IMR-90 (cell line): ENCODE results near the gene SLC6A11. TPM values are rescaled to one million over a fixed set of nuclear protein-coding genes. Genes with fewer than 3 reads are reported as not detected.

Experiments
- ATAC-seq: fragments of 200-7000 bp; cut with Tn5 transposase; 2 replicates; pipeline ENCODE4 v1.9.1; 2020; ENCODE audit warnings: low read depth, mild to moderate bottlenecking, moderate library complexity
- BruUV-seq: library from RNA; stranded (reverse); fragments of 400-500 nt; replicated peaks from 2 replicates; lab custom pipeline; 2021; lab: Mats Ljungman, UMichigan
- CTCF ChIA-PET: fragments of 300-600 bp; formaldehyde crosslinking; extraction: SDS; loops from one replicate; lab custom pipeline; 2021; ENCODE audit warnings: antibody characterized with exemption; lab: Yijun Ruan, JAX
- POLR2A ChIA-PET: fragments of 300-600 bp; sonication (Branson Sonifier 250); formaldehyde crosslinking; loops from one replicate; lab custom pipeline; 2022; ENCODE audit warnings: antibody characterized with exemption; ENCODE audit not compliant: unreplicated experiment; lab: Charles Lee
- DNase-seq: peaks from one replicate; pipeline ENCODE4 v3.0.0; 2013
- H2AFZ ChIP-seq: replicated peaks from 2 replicates; pipeline ENCODE3; 2013; ENCODE audit warnings: low read length, mild to moderate bottlenecking; ENCODE audit not compliant: poor library complexity
- H2AK5ac ChIP-seq: 2 replicates; pipeline ENCODE4 v1.6.1; 2013; ENCODE audit warnings: low read depth, low read length, inconsistent platforms
- H2AK9ac ChIP-seq: replicated peaks from 2 replicates; pipeline ENCODE3; 2013; ENCODE audit warnings: mild to moderate bottlenecking, low read depth, low read length, moderate library complexity; ENCODE audit not compliant: poor library complexity
- H2BK120ac ChIP-seq: 2 replicates; pipeline ENCODE4 v1.6.1; 2013; ENCODE audit warnings: low read depth, low read length, inconsistent platforms
- H2BK15ac ChIP-seq: 3 replicates; pipeline ENCODE4 v1.6.1; 2013; ENCODE audit warnings: low read depth, low read length, inconsistent platforms
- H2BK20ac ChIP-seq: 2 replicates; pipeline ENCODE4 v1.6.1; 2013; ENCODE audit warnings: low read depth, mild to moderate bottlenecking, inconsistent platforms, low read length, moderate library complexity
- H2BK5ac ChIP-seq: 2 replicates; pipeline ENCODE4 v1.6.1; 2013; ENCODE audit warnings: mild to moderate bottlenecking, low read depth, low read length, inconsistent platforms; ENCODE audit not compliant: poor library complexity, severe bottlenecking
- H3K14ac ChIP-seq: replicated peaks from 2 replicates; pipeline ENCODE4 v1.6.1; 2013; ENCODE audit warnings: low read depth, low read length, inconsistent platforms
- H3K18ac ChIP-seq: 2 replicates; pipeline ENCODE4 v1.6.1; 2013; ENCODE audit warnings: low read depth, low read length, control low read depth
- H3K23ac ChIP-seq: 2 replicates; pipeline ENCODE4 v1.6.1; 2013; ENCODE audit warnings: low read depth, low read length, inconsistent platforms
- H3K27ac ChIP-seq: 2 replicates; pipeline ENCODE4 v1.5.1; 2013; ENCODE audit warnings: mild to moderate bottlenecking, control low read depth, low read length; ENCODE audit not compliant: insufficient read depth
- H3K27me3 ChIP-seq: 2 replicates; pipeline ENCODE4 v1.6.1; 2013; ENCODE audit warnings: low read length; ENCODE audit not compliant: control insufficient read depth, insufficient read depth
- H3K36me3 ChIP-seq: 2 replicates; pipeline ENCODE4 v1.6.1; 2013; ENCODE audit warnings: low read length, mixed read lengths; ENCODE audit not compliant: control insufficient read depth, insufficient read depth
- H3K4ac ChIP-seq: 2 replicates; pipeline ENCODE4 v1.6.1; 2013; ENCODE audit warnings: low read depth, low read length, inconsistent platforms
- H3K4me1 ChIP-seq: 2 replicates; pipeline ENCODE4 v1.6.1; 2013; ENCODE audit warnings: low read length, mixed read lengths; ENCODE audit not compliant: control insufficient read depth, insufficient read depth
- H3K4me2 ChIP-seq: 2 replicates; pipeline ENCODE4 v1.6.1; 2013; ENCODE audit warnings: low read depth, mild to moderate bottlenecking, control low read depth, low read length, moderate library complexity
- H3K4me3 ChIP-seq: 2 replicates; pipeline ENCODE4 v1.5.1; 2013; ENCODE audit warnings: low read depth, mild to moderate bottlenecking, control low read depth, low read length, moderate library complexity; ENCODE audit not compliant: insufficient read depth
- H3K56ac ChIP-seq: 2 replicates; pipeline ENCODE4 v1.6.1; 2013; ENCODE audit warnings: low read length, inconsistent platforms; ENCODE audit not compliant: insufficient read depth; ENCODE audit errors: extremely low read depth
- H3K79me1 ChIP-seq, 2 experiments: 2 replicates each; pipeline ENCODE4 v1.6.1; 2013; ENCODE audit warnings: low read length in 2 of 2, inconsistent platforms in 1 of 2, low read depth in 1 of 2
- H3K9ac ChIP-seq: 2 replicates; pipeline ENCODE4 v1.6.1; 2013; ENCODE audit warnings: low read depth, low read length, control low read depth
- H3K9me1 ChIP-seq: 2 replicates; pipeline ENCODE4 v1.6.1; 2013; ENCODE audit warnings: low read length, inconsistent platforms; ENCODE audit not compliant: insufficient read depth
- H3K9me3 ChIP-seq: 2 replicates; pipeline ENCODE4 v1.6.1; 2013; ENCODE audit warnings: low read length; ENCODE audit not compliant: control insufficient read depth, insufficient read depth
- H4K20me1 ChIP-seq: 2 replicates; pipeline ENCODE4 v1.6.1; 2013; ENCODE audit warnings: low read length, inconsistent platforms; ENCODE audit not compliant: insufficient read depth
- H4K5ac ChIP-seq: 2 replicates; pipeline ENCODE4 v1.6.1; 2013; ENCODE audit warnings: mild to moderate bottlenecking, low read depth, low read length, control low read depth
- H4K8ac ChIP-seq, 2 experiments: 2 replicates each; pipeline ENCODE4 v1.6.1; 2013; ENCODE audit warnings: low read depth in 2 of 2, low read length in 2 of 2, control low read depth in 1 of 2, inconsistent platforms in 1 of 2
- H4K91ac ChIP-seq: 2 replicates; pipeline ENCODE4 v1.6.1; 2013; ENCODE audit warnings: low read depth, low read length, inconsistent platforms; ENCODE audit not compliant: insufficient read depth
- BHLHE40 ChIP-seq: fragments of 150-350 bp; IDR thresholded peaks from 2 replicates; pipeline ENCODE4 v1.6.1; 2016; ENCODE audit warnings: mild to moderate bottlenecking, low read depth, low read length
- CEBPB ChIP-seq: IDR thresholded peaks from 2 replicates; pipeline ENCODE4 v1.6.1; 2012; ENCODE audit warnings: low read depth, low read length, improper control_type of control experiment
- CHD1 ChIP-seq: IDR thresholded peaks from 2 replicates; pipeline ENCODE4 v1.6.1; 2012; ENCODE audit warnings: low read depth, low read length, improper control_type of control experiment
- FOS ChIP-seq: fragments of 150-350 bp; IDR thresholded peaks from 2 replicates; pipeline ENCODE4 v1.6.1; 2016; ENCODE audit warnings: low read depth, low read length
- MAFK ChIP-seq: IDR thresholded peaks from 2 replicates; pipeline ENCODE4 v1.6.1; 2012; ENCODE audit warnings: low read depth, low read length, improper control_type of control experiment
- MAZ ChIP-seq: IDR thresholded peaks from 2 replicates; pipeline ENCODE4 v1.6.1; 2012; ENCODE audit warnings: low read depth, mild to moderate bottlenecking, low read length, improper control_type of control experiment, moderate library complexity, borderline replicate concordance
- MXI1 ChIP-seq: IDR thresholded peaks from 2 replicates; pipeline ENCODE4 v1.6.1; 2012; ENCODE audit warnings: low read depth, mild to moderate bottlenecking, low read length, moderate library complexity, borderline replicate concordance
- NFE2L2 ChIP-seq: fragments of 150-350 bp; IDR thresholded peaks from 2 replicates; pipeline ENCODE4 v1.6.1; 2016; ENCODE audit warnings: low read depth, mild to moderate bottlenecking, low read length
- POLR2A ChIP-seq: IDR thresholded peaks from 2 replicates; pipeline ENCODE4 v1.6.1; 2012; ENCODE audit warnings: mild to moderate bottlenecking, low read depth, low read length
- RAD21 ChIP-seq: IDR thresholded peaks from 2 replicates; pipeline ENCODE4 v1.6.1; 2012; ENCODE audit warnings: low read length, improper control_type of control experiment
- RCOR1 ChIP-seq: IDR thresholded peaks from 2 replicates; pipeline ENCODE4 v1.6.1; 2012; ENCODE audit warnings: mild to moderate bottlenecking, low read length, improper control_type of control experiment; ENCODE audit not compliant: insufficient replicate concordance
- RFX5 ChIP-seq: IDR thresholded peaks from 2 replicates; pipeline ENCODE4 v1.8.0; 2012; ENCODE audit warnings: low read depth, mild to moderate bottlenecking, low read length, moderate library complexity
- SMC3 ChIP-seq: fragments of 150-350 bp; IDR thresholded peaks from 2 replicates; pipeline ENCODE4 v1.6.1; 2016; ENCODE audit warnings: low read depth, mild to moderate bottlenecking, antibody characterized with exemption, low read length, moderate library complexity
- WGBS, 2 experiments: methylation state at CpG; one replicate each; pipeline versions ENCODE4 v1.1.5 to v1.1.7; 2013; ENCODE audit warnings: missing lambda C conversion rate in 2 of 2; ENCODE audit not compliant: insufficient read length in 1 of 2; ENCODE audit errors: extremely low coverage in 2 of 2; 5-methylcytosine and 5-hydroxymethylcytosine counted together
- dilution Hi-C: fragments of 300-500 bp; cut with HindIII; formaldehyde crosslinking; loops from one replicate; pipeline ENCODE4 v1.14.3; 2018; ENCODE audit warnings: low sequenced_read_pairs; ENCODE audit not compliant: unreplicated experiment
- in situ Hi-C: fragments of 300-500 bp; cut with MboI; formaldehyde crosslinking; loops from 3 replicates; pipeline ENCODE4 v1.14.3; 2019; ENCODE audit warnings: low sequenced_read_pairs, inconsistent platforms, mixed read lengths
- intact Hi-C: fragments of 100-400 bp; cut with micrococcal nuclease; formaldehyde crosslinking; loops from 2 replicates; pipeline ENCODE4 v1.10.0; 2022
- polyA plus RNA-seq, 3 experiments: library from polyadenylated mRNA; depleted of rRNA; stranded (reverse); fragments of >200 nt; gene quantifications; 2 replicates each; pipeline ENCODE4 v1.2.3, GENCODE V29; 2012; ENCODE audit warnings: low replicate concordance in 1 of 3
- total RNA-seq: library from RNA; depleted of rRNA; stranded (reverse); fragments of >200 nt; gene quantifications from 2 replicates; pipeline ENCODE4 v1.2.3, GENCODE V29; 2012
- TF ChIP-seq, protein P1 (sequence below): fragments of 150-350 bp; IDR thresholded peaks from 2 replicates; pipeline ENCODE4 v1.6.1; 2016; ENCODE audit warnings: low read depth, mild to moderate bottlenecking, low read length, moderate library complexity, borderline replicate concordance
- TF ChIP-seq, protein P2 (sequence below): conservative IDR thresholded peaks from 2 replicates; pipeline ENCODE4 v1.5.1; 2012; ENCODE audit warnings: mild to moderate bottlenecking, low read depth, low read length, improper control_type of control experiment
- TF ChIP-seq, protein P3 (sequence below): fragments of 150-350 bp; IDR thresholded peaks from 2 replicates; pipeline ENCODE4 v1.6.1; 2017; ENCODE audit warnings: mild to moderate bottlenecking, antibody characterized with exemption, low read length, low read depth

Gene SLC6A11
- total and polyA plus RNA-seq, 2 of the 4 experiments (the other 2 are of a cell fraction) = not detected

DNA sequence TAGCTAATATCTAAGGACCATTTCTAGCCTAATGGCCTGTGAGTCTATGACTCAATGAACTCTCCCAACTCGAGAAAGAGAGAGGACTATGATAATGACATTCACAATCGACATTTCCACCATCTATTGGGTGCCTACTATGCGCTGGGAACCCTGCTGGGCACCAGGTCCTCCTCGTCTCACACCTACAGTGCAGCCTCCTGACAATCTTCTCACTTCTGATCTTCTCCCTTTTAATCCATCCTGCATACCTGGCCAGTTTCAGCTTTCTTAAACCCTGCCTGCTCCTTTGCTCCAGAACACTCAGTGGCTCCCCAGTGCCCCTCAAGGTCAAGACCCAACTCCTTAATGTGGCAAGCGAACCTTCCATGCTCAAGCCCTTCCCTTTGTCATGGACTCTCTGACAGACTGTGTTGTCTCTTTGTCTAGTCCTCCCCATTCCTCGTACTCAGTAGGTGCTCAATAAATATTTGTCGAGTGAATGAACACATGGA lies 173.0 kb downstream of the SLC6A11 start:
- Histone ChIP-seq H2BK15ac (no peak overlapping the region), H3K4me3 (no peak overlapping the region), H3K56ac (no peak overlapping the region), H3K9ac (no peak overlapping the region), H3K36me3 (no peaks in the 10 kb centered on the region), H2AK9ac (no peak overlapping the region), H4K20me1 (no peaks in the 10 kb centered on the region), H2AFZ (no peak overlapping the region), H2BK120ac (no peak overlapping the region), H3K14ac (no peak overlapping the region), H3K79me1 (no peaks in the 10 kb centered on the region), H2BK20ac (no peak overlapping the region), H3K4ac (no peak overlapping the region), H4K91ac (no peak overlapping the region), H3K18ac (no peak overlapping the region), H3K27ac (no peak overlapping the region), H3K27me3 (peaks cover 42% of the 10 kb centered on the region), H2AK5ac (no peak overlapping the region), H3K4me2 (no peak overlapping the region), H2BK5ac (no peak overlapping the region), H3K4me1 (no peaks in the 10 kb centered on the region), H3K23ac (no peak overlapping the region), H3K9me3 (no peaks in the 10 kb centered on the region), H3K9me1 (no peaks in the 10 kb centered on the region), H4K8ac (no peak overlapping the region), H4K5ac (no peak overlapping the region)
- 33% methylated on average over 2 of the region's 7 CpGs; no CpG with 5 or more reads in 1 of the 2 experiments for WGBS, 2 experiments
- CTCF ChIA-PET = no interaction called here
- intact Hi-C loops (no loop called here), dilution Hi-C loops (no loop called here), in situ Hi-C loops (no loop called here)
- DNase-seq (no peak), ATAC-seq (no peak)
- no peak for TF ChIP-seq NFE2L2
- TF ChIP-seq BHLHE40 = no peak
- TF ChIP-seq, protein P1, sequence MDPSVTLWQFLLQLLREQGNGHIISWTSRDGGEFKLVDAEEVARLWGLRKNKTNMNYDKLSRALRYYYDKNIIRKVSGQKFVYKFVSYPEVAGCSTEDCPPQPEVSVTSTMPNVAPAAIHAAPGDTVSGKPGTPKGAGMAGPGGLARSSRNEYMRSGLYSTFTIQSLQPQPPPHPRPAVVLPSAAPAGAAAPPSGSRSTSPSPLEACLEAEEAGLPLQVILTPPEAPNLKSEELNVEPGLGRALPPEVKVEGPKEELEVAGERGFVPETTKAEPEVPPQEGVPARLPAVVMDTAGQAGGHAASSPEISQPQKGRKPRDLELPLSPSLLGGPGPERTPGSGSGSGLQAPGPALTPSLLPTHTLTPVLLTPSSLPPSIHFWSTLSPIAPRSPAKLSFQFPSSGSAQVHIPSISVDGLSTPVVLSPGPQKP = no peak
- TF ChIP-seq MAFK = no peak
- TF ChIP-seq RFX5 = no peak
- TF ChIP-seq MAZ = no peak
- TF ChIP-seq, protein P2, sequence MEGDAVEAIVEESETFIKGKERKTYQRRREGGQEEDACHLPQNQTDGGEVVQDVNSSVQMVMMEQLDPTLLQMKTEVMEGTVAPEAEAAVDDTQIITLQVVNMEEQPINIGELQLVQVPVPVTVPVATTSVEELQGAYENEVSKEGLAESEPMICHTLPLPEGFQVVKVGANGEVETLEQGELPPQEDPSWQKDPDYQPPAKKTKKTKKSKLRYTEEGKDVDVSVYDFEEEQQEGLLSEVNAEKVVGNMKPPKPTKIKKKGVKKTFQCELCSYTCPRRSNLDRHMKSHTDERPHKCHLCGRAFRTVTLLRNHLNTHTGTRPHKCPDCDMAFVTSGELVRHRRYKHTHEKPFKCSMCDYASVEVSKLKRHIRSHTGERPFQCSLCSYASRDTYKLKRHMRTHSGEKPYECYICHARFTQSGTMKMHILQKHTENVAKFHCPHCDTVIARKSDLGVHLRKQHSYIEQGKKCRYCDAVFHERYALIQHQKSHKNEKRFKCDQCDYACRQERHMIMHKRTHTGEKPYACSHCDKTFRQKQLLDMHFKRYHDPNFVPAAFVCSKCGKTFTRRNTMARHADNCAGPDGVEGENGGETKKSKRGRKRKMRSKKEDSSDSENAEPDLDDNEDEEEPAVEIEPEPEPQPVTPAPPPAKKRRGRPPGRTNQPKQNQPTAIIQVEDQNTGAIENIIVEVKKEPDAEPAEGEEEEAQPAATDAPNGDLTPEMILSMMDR = no peak
- TF ChIP-seq SMC3 = no peak
- no peak for TF ChIP-seq RAD21
- TF ChIP-seq FOS = no peak
- no peak for TF ChIP-seq CEBPB
- TF ChIP-seq POLR2A = no peak
- no peak for TF ChIP-seq CHD1
- no peak for TF ChIP-seq RCOR1
- TF ChIP-seq MXI1 = no peak
- TF ChIP-seq, protein P3, sequence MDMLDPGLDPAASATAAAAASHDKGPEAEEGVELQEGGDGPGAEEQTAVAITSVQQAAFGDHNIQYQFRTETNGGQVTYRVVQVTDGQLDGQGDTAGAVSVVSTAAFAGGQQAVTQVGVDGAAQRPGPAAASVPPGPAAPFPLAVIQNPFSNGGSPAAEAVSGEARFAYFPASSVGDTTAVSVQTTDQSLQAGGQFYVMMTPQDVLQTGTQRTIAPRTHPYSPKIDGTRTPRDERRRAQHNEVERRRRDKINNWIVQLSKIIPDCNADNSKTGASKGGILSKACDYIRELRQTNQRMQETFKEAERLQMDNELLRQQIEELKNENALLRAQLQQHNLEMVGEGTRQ = no peak
- POLR2A ChIA-PET = no interaction called here
- no TSS peak for BruUV-seq
